ENCODE measurements around the gene SF3B5. TPM values are rescaled to one million over a fixed set of nuclear protein-coding genes. Genes with fewer than 3 reads are reported as not detected.

Gene SF3B5
- polyA plus RNA-seq, 1 donor (not counting 4 experiments of a cell fraction or from before 2014, with no cell fraction given): 199 TPM

GRCh38 chr6:144123421-144123820 is 28.0 kb upstream of the SF3B5 start:
- FAIRE-seq (no peak), DNase-seq (ENCODE audit: low read depth, low spot score) (no peak)
- Histone ChIP-seq H4K20me1 (ENCODE audit: control insufficient read depth, extremely low read depth, insufficient read depth, low read length) (no peaks in the 10 kb centered on the region), H3K9me3 (ENCODE audit: control insufficient read depth, low read depth, low read length) (no peaks in the 10 kb centered on the region), H2AFZ (ENCODE audit: control insufficient read depth, low read length) (no peak overlapping the region), H3K36me3 (ENCODE audit: control insufficient read depth in 2 of 2, extremely low read depth in 1 of 2, insufficient read depth in 2 of 2, low read length in 2 of 2) (no peaks in the 10 kb centered on the region), H3K27ac (ENCODE audit: control insufficient read depth, insufficient read depth, low read length) (no peak overlapping the region), H3K4me1 (ENCODE audit: control insufficient read depth, extremely low read depth, insufficient read depth, low read length) (no peaks in the 10 kb centered on the region), H3K9me1 (ENCODE audit: control insufficient read depth, extremely low read depth, insufficient read depth, low read length) (no peaks in the 10 kb centered on the region), H3K79me2 (ENCODE audit: control insufficient read depth, insufficient read depth, low read length) (no peaks in the 10 kb centered on the region), H3K27me3 (ENCODE audit: control insufficient read depth, extremely low read depth, insufficient read depth, low read length) (no peaks in the 10 kb centered on the region), H3K9ac (ENCODE audit: control insufficient read depth, extremely low read depth, insufficient read depth, low read length) (no peak overlapping the region), H3K4me3 (ENCODE audit: control insufficient read depth in 2 of 3, extremely low read depth in 1 of 3, insufficient read depth in 2 of 3, low read depth in 1 of 3, low read length in 3 of 3) (no peak overlapping the region), H3K4me2 (ENCODE audit: control insufficient read depth, extremely low read depth, insufficient read depth, low read depth, low read length) (no peak overlapping the region)
- TF ChIP-seq EZH2 (IDR thresholded peaks at IDR 0.05; ENCODE audit: low read length) (no peak), CTCF (optimal IDR thresholded peaks at IDR 0.05 in 1 of 3, IDR thresholded peaks at IDR 0.05 in 1 of 3, conservative IDR thresholded peaks at IDR 0.05 in 1 of 3; ENCODE audit: extremely low read depth in 1 of 3, insufficient read depth in 2 of 3, low read length in 3 of 3) (no peak)
- dilution Hi-C loops (cut with MboI; ENCODE audit: extremely low pct_ligation_motif_present, low sequenced_read_pairs): no loop called here

- H3K27me3 ChIP-seq (ENCODE audit: control insufficient read depth, extremely low read depth, insufficient read depth, low read length): no peaks in the 10 kb centered on the region
- H3K9ac ChIP-seq (ENCODE audit: control insufficient read depth, extremely low read depth, insufficient read depth, low read length): no peak overlapping the region
- DNase-seq (ENCODE audit: low read depth, low spot score) (no peak), FAIRE-seq (no peak)
- H3K4me2 ChIP-seq (ENCODE audit: control insufficient read depth, extremely low read depth, insufficient read depth, low read depth, low read length): no peak overlapping the region
- dilution Hi-C loops (cut with MboI; ENCODE audit: extremely low pct_ligation_motif_present, low sequenced_read_pairs): no loop called here
- no peaks in the 10 kb centered on the region for H3K9me1 ChIP-seq (ENCODE audit: control insufficient read depth, extremely low read depth, insufficient read depth, low read length)
- no peak overlapping the region for H3K4me3 ChIP-seq (ENCODE audit: control insufficient read depth in 2 of 3, extremely low read depth in 1 of 3, insufficient read depth in 2 of 3, low read depth in 1 of 3, low read length in 3 of 3)
- no peaks in the 10 kb centered on the region for H3K4me1 ChIP-seq (ENCODE audit: control insufficient read depth, extremely low read depth, insufficient read depth, low read length)
- no peaks in the 10 kb centered on the region for H3K36me3 ChIP-seq (ENCODE audit: control insufficient read depth in 2 of 2, extremely low read depth in 1 of 2, insufficient read depth in 2 of 2, low read length in 2 of 2)
- H3K79me2 ChIP-seq (ENCODE audit: control insufficient read depth, insufficient read depth, low read length): no peaks in the 10 kb centered on the region
- no peak overlapping the region for H2AFZ ChIP-seq (ENCODE audit: control insufficient read depth, low read length)
- no peak overlapping the region for H3K27ac ChIP-seq (ENCODE audit: control insufficient read depth, insufficient read depth, low read length)
- no peak for TF ChIP-seq EZH2 (IDR thresholded peaks at IDR 0.05; ENCODE audit: low read length)
- H4K20me1 ChIP-seq (ENCODE audit: control insufficient read depth, extremely low read depth, insufficient read depth, low read length): no peaks in the 10 kb centered on the region
- H3K9me3 ChIP-seq (ENCODE audit: control insufficient read depth, low read depth, low read length): no peaks in the 10 kb centered on the region
Measured at GRCh38 chr6:144122861-144123260, 27.5 kb upstream of the SF3B5 start.

DNA sequence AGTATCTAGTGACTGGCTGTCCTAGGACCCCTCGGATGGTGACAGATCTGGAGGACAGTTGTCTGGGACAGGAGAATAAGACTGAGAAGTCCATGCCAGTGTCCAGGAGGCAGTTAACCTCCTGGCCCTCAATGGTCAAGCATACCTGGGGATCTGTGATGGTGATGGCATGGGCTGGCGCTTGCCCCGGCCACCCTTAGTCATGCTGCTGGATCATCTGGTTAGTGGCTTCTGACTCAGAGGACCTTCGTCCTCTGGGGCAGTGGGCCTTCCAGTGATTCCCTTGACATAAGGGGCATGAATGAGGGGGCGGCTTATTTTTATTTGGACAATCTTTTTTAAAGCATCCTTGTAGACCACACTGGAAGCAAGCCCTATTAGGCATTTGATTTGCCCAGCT is 24.0 kb upstream of the SF3B5 start:
- Histone ChIP-seq H2AFZ (ENCODE audit: control insufficient read depth, low read length) (no peak overlapping the region), H4K20me1 (ENCODE audit: control insufficient read depth, extremely low read depth, insufficient read depth, low read length) (no peaks in the 10 kb centered on the region), H3K9me3 (ENCODE audit: control insufficient read depth, low read depth, low read length) (no peaks in the 10 kb centered on the region), H3K4me1 (ENCODE audit: control insufficient read depth, extremely low read depth, insufficient read depth, low read length) (no peaks in the 10 kb centered on the region), H3K36me3 (ENCODE audit: control insufficient read depth in 2 of 2, extremely low read depth in 1 of 2, insufficient read depth in 2 of 2, low read length in 2 of 2) (no peaks in the 10 kb centered on the region), H3K9me1 (ENCODE audit: control insufficient read depth, extremely low read depth, insufficient read depth, low read length) (no peaks in the 10 kb centered on the region), H3K9ac (ENCODE audit: control insufficient read depth, extremely low read depth, insufficient read depth, low read length) (no peak overlapping the region), H3K27me3 (ENCODE audit: control insufficient read depth, extremely low read depth, insufficient read depth, low read length) (no peaks in the 10 kb centered on the region), H3K4me2 (ENCODE audit: control insufficient read depth, extremely low read depth, insufficient read depth, low read depth, low read length) (no peak overlapping the region), H3K4me3 (ENCODE audit: control insufficient read depth in 2 of 3, extremely low read depth in 1 of 3, insufficient read depth in 2 of 3, low read depth in 1 of 3, low read length in 3 of 3) (no peak overlapping the region), H3K27ac (ENCODE audit: control insufficient read depth, insufficient read depth, low read length) (no peak overlapping the region), H3K79me2 (ENCODE audit: control insufficient read depth, insufficient read depth, low read length) (no peaks in the 10 kb centered on the region)
- TF ChIP-seq EZH2 (IDR thresholded peaks at IDR 0.05; ENCODE audit: low read length) (no peak), CTCF (optimal IDR thresholded peaks at IDR 0.05 in 1 of 3, IDR thresholded peaks at IDR 0.05 in 1 of 3, conservative IDR thresholded peaks at IDR 0.05 in 1 of 3; ENCODE audit: extremely low read depth in 1 of 3, insufficient read depth in 2 of 3, low read length in 3 of 3) (no peak)
- DNase-seq (ENCODE audit: low read depth, low spot score): no peak
- dilution Hi-C loops (cut with MboI; ENCODE audit: extremely low pct_ligation_motif_present, low sequenced_read_pairs): no loop called here
- no peak for FAIRE-seq

Measured in keratinocyte (primary cell).